GM19193 (cell line): Measurements from ENCODE around the gene ITK.

Source experiments
- POLR2A ChIP-seq: IDR thresholded peaks from 4 replicates; pipeline ENCODE4 v1.6.1; 2011; ENCODE audit not compliant: insufficient read depth, insufficient read length; ENCODE audit errors: extremely low read depth

Gene ITK

DNA sequence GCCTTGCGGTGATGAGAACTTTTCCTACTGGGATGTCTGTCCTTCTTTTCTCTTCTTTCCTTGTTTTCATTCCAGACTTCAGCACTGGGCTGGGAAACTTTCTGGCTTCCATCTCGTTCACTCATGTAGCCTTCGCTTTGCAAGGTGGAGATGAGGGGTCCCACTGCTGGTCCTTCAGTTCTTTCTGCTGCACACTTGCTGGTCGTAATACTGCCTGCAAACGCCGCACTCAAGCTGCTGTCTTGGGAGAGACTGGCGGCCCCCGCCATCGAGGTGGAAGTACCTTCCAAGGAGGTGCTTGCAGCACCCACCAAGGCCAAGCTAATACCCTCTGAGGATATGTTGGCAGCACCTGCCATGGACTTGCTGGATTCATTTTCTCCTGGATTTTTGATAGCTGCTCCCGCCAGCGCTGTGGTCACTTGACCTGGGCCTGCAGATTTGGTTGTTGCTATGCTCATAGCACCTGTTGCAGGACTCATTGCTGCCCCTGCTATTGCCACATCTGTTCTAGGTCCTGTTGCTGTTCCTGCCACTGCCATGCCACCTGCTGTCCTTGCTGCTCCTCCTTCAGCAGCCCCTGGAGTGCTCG, 17.6 kb upstream of the ITK start:
- TF ChIP-seq POLR2A, result no peak

GRCh38 chr5:157164521-157164920, 16.1 kb upstream of the ITK start:
- TF ChIP-seq POLR2A, result no peak

DNA sequence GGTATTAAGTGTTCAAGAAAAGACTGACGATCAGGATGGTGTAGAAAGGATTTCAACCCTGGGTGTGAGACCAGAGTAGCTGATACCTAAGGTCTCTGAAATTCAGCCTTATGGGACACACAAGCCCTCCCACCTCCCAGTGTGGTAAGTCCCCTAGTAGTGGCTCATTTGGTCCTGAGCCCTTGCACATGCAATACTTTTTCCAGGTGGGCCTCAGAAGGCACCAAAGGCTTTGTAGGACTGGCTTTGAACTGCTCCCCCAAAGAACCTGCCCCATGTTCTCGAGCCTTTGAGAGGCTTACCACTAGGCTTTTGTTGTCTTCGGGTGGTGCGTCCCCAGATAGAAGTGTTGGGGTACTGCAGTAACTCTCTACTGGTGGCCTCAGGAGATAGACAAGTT, 15.4 kb upstream of the ITK start:
- no peak for TF ChIP-seq POLR2A

DNA sequence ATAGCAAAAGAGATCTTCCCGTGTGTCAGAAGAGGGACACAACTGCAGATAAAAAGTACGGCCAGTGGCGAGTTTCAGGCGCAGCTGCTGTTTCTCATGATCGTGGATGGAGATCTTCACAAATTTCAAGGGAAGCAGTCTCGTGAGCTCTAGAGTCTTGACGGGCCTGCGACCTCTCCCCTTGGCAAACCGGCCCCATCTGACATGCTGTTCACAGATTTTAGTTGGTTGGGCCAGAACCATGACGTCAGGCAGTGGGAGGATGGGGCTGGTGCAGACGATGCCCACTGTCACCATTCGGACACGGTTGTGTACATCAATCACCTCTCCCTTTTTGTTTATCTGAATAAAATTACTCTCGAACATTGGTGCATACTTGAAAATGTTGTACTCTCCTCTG, 15.0 kb upstream of the ITK start:
- TF ChIP-seq POLR2A, result no peak

- no peak for TF ChIP-seq POLR2A
Observed at GRCh38 chr5:157166214-157167213, 14.1 kb upstream of the ITK start, which contains the start of gene GARIN3. Gene GARIN3 (minus strand): TSS chr5:157166264. CDS start chr5:157166168, 96 bp downstream.

- no peak for TF ChIP-seq POLR2A
Observed at GRCh38 chr5:157167214-157167621, 13.4 kb upstream of the ITK start.

GRCh38 chr5:157168286-157168685, 12.4 kb upstream of the ITK start:
- no peak for TF ChIP-seq POLR2A

DNA sequence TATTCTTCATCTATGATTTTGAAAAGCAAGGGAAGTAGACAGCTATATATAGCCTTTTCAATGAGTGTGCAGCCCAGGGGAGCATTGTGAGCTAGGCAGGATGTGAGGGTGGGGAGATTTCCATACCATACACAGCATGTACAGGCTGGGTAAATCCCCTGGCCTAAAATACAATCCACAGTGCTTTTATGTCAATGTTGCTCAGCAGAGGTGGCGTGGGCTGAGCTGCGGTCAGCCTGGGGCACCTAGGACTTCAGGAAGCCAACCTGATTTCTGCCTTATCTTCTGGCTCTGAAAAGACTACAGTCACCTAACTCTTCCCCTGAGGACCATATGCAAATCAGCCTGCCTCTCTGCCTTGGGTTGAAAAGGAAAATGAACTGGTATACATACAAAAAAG, 8.2 kb upstream of the ITK start:
- TF ChIP-seq POLR2A, result no peak

DNA sequence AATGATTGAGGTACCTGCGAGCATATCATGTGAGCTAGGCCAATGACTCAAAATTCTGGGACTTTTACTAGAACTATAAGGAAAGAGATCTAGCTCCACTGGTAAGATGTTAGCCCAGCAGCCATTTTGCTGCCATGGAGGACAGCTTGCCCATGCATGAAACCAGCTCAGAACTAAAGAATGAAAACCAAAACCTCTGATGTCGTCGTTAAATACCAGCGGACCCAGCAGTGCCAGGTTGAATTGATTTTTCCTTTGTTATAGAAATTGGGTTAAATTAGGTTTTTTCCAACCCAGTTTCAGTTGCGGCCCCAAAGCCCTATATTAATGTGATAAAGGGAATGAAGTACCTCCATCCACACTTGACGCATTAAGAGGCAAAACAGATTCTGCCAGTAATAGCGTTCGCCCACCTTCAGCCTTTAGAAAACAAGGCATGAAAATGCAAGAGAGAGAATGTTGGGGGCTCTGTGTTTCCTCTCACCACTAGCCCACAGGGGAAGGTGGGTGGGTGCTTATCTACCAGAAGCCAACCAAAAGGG, 5.5 kb upstream of the ITK start:
- no peak for TF ChIP-seq POLR2A

DNA sequence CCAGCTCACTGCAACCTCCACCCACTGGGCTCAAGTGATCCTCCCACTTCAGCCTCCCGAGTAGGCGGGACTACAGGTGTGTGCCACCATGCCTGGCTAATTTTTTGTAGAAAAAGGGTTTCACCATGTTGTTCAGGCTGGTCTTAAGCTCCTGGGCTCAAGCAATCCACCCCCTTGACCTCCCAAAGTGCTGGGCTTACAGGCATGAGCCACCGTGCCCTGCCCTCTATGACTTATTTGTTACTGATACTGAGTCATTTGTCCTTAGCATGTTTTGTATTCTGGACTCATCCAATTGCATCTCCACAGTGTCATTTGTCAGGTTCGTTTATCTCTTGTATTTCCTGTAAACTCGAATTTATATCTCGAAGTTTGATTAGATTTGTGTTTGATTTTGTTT, 2.7 kb upstream of the ITK start:
- TF ChIP-seq POLR2A, result no peak

- no peak for TF ChIP-seq POLR2A
Observed at GRCh38 chr5:157178966-157179365, 1.7 kb upstream of the ITK start.

GRCh38 chr5:157182143-157182757, 1.6 kb downstream of the ITK start:
- TF ChIP-seq POLR2A, result no peak

GRCh38 chr5:157184117-157184670, 3.6 kb downstream of the ITK start:
- no peak for TF ChIP-seq POLR2A

- TF ChIP-seq POLR2A, result no peak
Observed at GRCh38 chr5:157186309-157187045, 5.8 kb downstream of the ITK start.
